ENCODE results near the gene OVOL2. TPM values are rescaled to one million over a fixed set of nuclear protein-coding genes. Genes with fewer than 3 reads are reported as not detected.

Gene OVOL2
- polyA plus RNA-seq, 1 donor from 2014 or later = not detected

DNA sequence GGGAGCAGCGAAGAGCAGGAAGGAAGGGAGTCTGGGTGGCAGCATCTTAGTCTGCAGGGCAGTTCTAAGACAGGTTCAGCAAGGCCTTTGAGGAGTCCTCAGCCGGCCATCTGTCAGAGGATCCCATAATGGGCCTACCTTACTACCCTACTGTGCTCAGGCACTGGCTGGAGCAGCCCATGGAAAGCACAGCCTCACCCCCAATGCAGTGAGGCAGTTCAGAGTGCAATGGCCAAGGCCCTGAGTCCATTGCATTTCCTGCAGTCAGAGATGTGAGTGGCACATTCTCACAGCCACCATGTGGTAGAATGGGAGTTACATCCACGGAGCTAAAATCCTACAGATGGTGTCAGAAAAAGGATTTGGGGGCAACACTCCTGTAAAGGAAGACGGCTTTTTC, 19.4 kb upstream of the OVOL2 start:
- Mint-ChIP-seq H3K9me3 (no peaks in the 10 kb centered on the region), H3K36me3 (no peaks in the 10 kb centered on the region), H3K4me1 (no peaks in the 10 kb centered on the region), H3K27ac (no peak overlapping the region), H3K4me3 (no peak overlapping the region), H3K27me3 (peaks cover 15% of the 10 kb centered on the region)

- Mint-ChIP-seq H3K9me3 (no peaks in the 10 kb centered on the region), H3K36me3 (no peaks in the 10 kb centered on the region), H3K27me3 (peaks cover 19% of the 10 kb centered on the region), H3K27ac (no peak overlapping the region), H3K4me3 (no peak overlapping the region), H3K4me1 (no peaks in the 10 kb centered on the region)
These were observed 14.8 kb upstream of the OVOL2 start for GRCh38 chr20:18072532-18072931.

GRCh38 chr20:18066421-18067333, 9.0 kb upstream of the OVOL2 start:
- Mint-ChIP-seq H3K9me3 (peaks cover 0 to 2% (median 0%) of the 10 kb centered on the region in 3 donors), H3K27me3 (peaks cover 10% of the 10 kb centered on the region), H3K4me1 (no peaks in the 10 kb centered on the region), H3K4me3 (no peak overlapping the region), H3K27ac (no peak overlapping the region), H3K36me3 (no peaks in the 10 kb centered on the region)

GRCh38 chr20:18063676-18064075, 6.0 kb upstream of the OVOL2 start:
- H3K4me3 Mint-ChIP-seq = no peak overlapping the region
- H3K36me3 Mint-ChIP-seq = no peaks in the 10 kb centered on the region
- H3K27me3 Mint-ChIP-seq = peaks cover 17% of the 10 kb centered on the region
- peaks cover 0 to under 1% (median 0%) of the 10 kb centered on the region in 3 donors for H3K4me1 Mint-ChIP-seq
- peaks cover 1 to 3% (median 2%) of the 10 kb centered on the region in 3 donors for H3K9me3 Mint-ChIP-seq
- no peak overlapping the region for H3K27ac Mint-ChIP-seq

- Mint-ChIP-seq H3K27me3 (peaks cover 37% of the 10 kb centered on the region), H3K27ac (no peak overlapping the region), H3K4me3 (peak overlapping the region in 1 of 4 donors; percentile 47), H3K9me3 (peaks cover 1 to 3% (median 2%) of the 10 kb centered on the region in 3 donors), H3K36me3 (no peaks in the 10 kb centered on the region), H3K4me1 (peaks cover 0 to 5% (median 3%) of the 10 kb centered on the region in 3 donors)
These were observed 1.9 kb upstream of the OVOL2 start for GRCh38 chr20:18059603-18060002.

DNA sequence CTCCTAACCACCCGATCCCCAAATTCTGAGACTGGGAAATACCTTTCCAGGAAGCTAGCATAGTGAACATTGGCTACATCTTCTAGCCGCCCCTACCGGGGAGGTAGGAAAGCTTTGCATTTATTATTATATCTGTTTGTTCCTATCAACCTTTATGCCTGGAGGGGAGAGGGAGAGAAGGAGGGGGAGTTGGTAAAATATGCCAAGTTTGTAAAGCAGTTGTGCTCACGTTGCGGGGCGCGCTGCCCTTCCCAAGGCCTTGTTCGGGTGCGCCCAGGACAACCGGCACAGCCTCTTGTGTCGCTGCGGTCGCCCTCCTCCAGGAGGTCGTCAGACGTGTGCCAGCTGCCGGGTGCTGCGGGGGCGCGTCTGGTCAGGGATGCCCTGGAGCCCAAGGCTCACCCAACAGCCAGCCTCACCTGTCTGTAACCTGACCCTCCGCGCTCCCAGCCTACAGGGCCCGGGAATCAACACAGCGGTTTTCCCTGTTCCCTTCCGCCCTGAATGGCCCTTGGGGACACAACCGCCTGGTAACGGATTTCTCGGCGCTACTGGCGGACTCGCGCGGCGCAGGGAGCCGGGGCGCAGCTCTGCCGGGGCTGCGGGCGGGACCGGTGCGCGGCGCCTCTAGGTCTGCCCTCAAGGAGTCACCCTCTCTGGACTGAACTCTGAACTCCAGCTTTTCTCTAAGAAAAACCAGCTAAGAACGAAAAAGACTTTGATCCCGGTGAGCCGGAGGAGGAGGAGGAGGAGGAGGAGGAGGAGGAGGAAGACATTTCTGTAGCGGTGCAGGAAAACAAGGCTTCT, 1.1 kb upstream of the OVOL2 start:
- H3K36me3 Mint-ChIP-seq = no peaks in the 10 kb centered on the region
- peaks cover 1 to 3% (median 2%) of the 10 kb centered on the region in 3 donors for H3K9me3 Mint-ChIP-seq
- no peak overlapping the region for H3K27ac Mint-ChIP-seq
- peaks cover 0 to 5% (median 3%) of the 10 kb centered on the region in 3 donors for H3K4me1 Mint-ChIP-seq
- H3K4me3 Mint-ChIP-seq = peak overlapping the region in 2 of 4 donors; percentile 25 to 39
- H3K27me3 Mint-ChIP-seq = peaks cover 43% of the 10 kb centered on the region

DNA sequence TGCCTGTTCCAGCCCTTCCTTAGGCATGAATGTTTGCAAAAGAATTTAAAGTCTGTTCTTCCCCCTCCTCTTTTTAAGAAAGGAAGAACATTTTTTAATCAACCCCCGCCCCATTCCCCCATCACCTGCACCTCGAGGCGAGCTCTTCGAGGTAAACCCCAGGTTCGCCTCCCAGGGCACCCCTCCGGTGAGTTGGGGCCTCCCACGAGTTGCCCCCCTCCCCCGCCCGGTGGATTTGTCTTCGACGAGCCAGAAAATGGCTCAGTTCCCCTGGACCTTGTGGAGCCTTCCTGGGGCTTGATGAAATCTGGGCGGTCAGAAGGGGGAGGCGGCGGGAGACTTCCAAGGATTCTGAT, 256 bp upstream of the OVOL2 start:
- Mint-ChIP-seq H3K27me3 (peaks cover 49% of the 10 kb centered on the region), H3K36me3 (no peaks in the 10 kb centered on the region)

GRCh38 chr20:18056174-18057100, 1.3 kb downstream of the OVOL2 start:
- Mint-ChIP-seq H3K27me3 (peaks cover 52% of the 10 kb centered on the region), H3K9me3 (peaks cover 0 to 3% (median 1%) of the 10 kb centered on the region in 3 donors), H3K4me3 (peak overlapping the region in 3 of 4 donors; percentile 66 to 84 (median 75)), H3K4me1 (peaks cover 0 to 5% (median 3%) of the 10 kb centered on the region in 3 donors), H3K36me3 (no peaks in the 10 kb centered on the region), H3K27ac (no peak overlapping the region)

More for the DNA sequence above, 256 bp upstream of the OVOL2 start:
- peak overlapping the region in 3 of 4 donors; percentile 24 to 67 (median 25) for H3K4me3 Mint-ChIP-seq
- peaks cover 1 to 3% (median 1%) of the 10 kb centered on the region in 3 donors for H3K9me3 Mint-ChIP-seq
- H3K4me1 Mint-ChIP-seq = peaks cover 0 to 5% (median 3%) of the 10 kb centered on the region in 3 donors
- no peak overlapping the region for H3K27ac Mint-ChIP-seq

- H3K36me3 Mint-ChIP-seq = no peaks in the 10 kb centered on the region
- peaks cover 52% of the 10 kb centered on the region for H3K27me3 Mint-ChIP-seq
- peaks cover 0 to 3% (median under 1%) of the 10 kb centered on the region in 3 donors for H3K9me3 Mint-ChIP-seq
- peaks cover 0 to 5% (median 3%) of the 10 kb centered on the region in 3 donors for H3K4me1 Mint-ChIP-seq
- peak overlapping the region in 2 of 4 donors; percentile 75 to 84 for H3K4me3 Mint-ChIP-seq
- H3K27ac Mint-ChIP-seq = peak overlapping the region in 1 of 3 donors; percentile 43
These were observed 2.5 kb downstream of the OVOL2 start for GRCh38 chr20:18055261-18055660.

DNA sequence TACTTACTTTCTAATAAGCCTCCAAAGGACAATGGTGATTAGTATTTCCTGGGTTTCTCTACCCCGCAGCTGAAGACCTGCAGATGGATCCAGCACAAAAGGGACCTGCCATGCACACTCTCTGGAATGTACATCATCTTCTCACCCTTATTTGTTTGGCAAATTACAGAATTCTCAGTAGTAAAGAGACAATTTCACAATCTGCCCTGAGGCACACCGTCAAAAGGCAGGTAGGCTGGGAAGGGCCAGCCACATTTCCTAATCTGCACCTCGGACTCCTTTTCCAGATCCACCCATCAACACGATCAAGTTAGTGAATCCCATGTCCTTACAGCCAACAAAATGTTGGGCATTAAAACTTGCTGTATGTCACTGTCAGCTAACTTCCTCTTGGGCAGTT, 4.9 kb downstream of the OVOL2 start:
- Mint-ChIP-seq H3K4me1 (peaks cover 0 to 7% (median 2%) of the 10 kb centered on the region in 3 donors), H3K27ac (no peak overlapping the region), H3K36me3 (no peaks in the 10 kb centered on the region), H3K4me3 (no peak overlapping the region), H3K27me3 (peaks cover 38% of the 10 kb centered on the region), H3K9me3 (no peaks in the 10 kb centered on the region)

DNA sequence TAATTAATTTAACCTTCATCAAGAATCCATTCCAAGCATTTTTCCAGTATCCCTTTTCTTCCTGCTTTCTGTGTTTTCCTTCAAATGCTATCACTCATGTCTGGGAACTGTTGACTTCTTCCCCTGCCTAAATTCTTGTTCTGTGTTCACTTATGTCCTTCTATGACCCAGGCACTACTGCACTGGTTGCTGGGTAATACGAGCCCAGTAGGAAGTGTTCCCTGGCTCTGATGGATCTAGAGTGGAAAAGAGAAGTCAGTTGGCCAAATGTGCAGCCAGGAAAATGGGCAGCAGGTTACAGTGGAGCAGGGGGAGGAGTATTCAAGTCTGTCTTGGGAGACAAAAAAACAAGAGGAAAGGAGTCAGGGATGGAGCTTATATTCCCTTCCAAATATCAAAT, 7.1 kb downstream of the OVOL2 start:
- no peak overlapping the region for H3K27ac Mint-ChIP-seq
- no peaks in the 10 kb centered on the region for H3K36me3 Mint-ChIP-seq
- no peak overlapping the region for H3K4me3 Mint-ChIP-seq
- H3K4me1 Mint-ChIP-seq = peaks cover 0 to 3% (median 3%) of the 10 kb centered on the region in 3 donors
- peaks cover 31% of the 10 kb centered on the region for H3K27me3 Mint-ChIP-seq
- no peaks in the 10 kb centered on the region for H3K9me3 Mint-ChIP-seq

DNA sequence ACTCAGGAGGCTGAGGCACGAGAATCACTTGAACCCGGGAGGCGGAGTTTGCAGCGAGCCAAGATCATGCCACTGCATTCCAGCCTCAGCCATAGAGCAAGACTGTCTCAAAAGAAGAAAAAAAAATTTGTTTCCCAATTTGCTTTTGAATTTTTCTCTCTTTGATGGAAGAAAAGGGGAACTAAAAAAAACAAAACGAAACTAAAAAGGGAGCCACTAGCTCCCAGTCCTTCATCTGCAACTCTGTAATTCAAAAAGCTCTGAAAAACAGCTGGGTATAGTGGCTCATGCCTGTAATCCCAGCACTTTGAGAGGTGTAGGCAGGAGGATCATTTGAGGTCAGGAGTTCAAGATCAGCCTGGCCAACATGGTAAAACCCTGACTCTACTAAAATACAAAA, 9.5 kb downstream of the OVOL2 start:
- H3K4me3 Mint-ChIP-seq = peak overlapping the region in 2 of 4 donors; percentile 17 to 30
- peaks cover 0 to 3% (median 3%) of the 10 kb centered on the region in 3 donors for H3K4me1 Mint-ChIP-seq
- H3K27me3 Mint-ChIP-seq = peaks cover 20% of the 10 kb centered on the region
- H3K9me3 Mint-ChIP-seq = peaks cover 0 to 4% (median 4%) of the 10 kb centered on the region in 3 donors
- H3K36me3 Mint-ChIP-seq = no peaks in the 10 kb centered on the region
- H3K27ac Mint-ChIP-seq = no peak overlapping the region

GRCh38 chr20:18046535-18046934, 11.2 kb downstream of the OVOL2 start:
- H3K27ac Mint-ChIP-seq = no peak overlapping the region
- H3K4me3 Mint-ChIP-seq = no peak overlapping the region
- peaks cover 0 to 5% (median 3%) of the 10 kb centered on the region in 3 donors for H3K4me1 Mint-ChIP-seq
- H3K36me3 Mint-ChIP-seq = no peaks in the 10 kb centered on the region
- H3K9me3 Mint-ChIP-seq = peaks cover 0 to 10% (median 7%) of the 10 kb centered on the region in 3 donors
- H3K27me3 Mint-ChIP-seq = peaks cover 10% of the 10 kb centered on the region

DNA sequence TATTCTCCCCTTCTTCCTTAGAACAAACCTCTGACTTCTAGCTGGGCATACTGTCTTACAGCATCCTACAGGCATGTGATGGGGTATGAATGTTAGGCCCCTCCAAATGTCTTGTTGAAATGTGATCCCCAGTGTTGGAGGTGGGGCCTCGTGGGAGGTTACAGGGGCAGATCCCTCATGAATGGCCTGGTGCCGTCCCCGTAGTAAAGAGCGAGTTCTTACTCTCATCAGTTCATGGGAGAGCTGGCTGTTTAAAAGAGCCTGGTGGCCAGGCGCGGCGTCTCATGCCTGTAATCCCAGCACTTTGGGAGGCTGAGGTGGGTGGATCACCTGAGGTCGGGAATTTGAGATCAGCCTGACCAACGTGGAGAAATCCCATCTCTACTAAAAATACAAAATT, 15.5 kb downstream of the OVOL2 start:
- peaks cover 0 to 2% (median 0%) of the 10 kb centered on the region in 3 donors for H3K4me1 Mint-ChIP-seq
- no peak overlapping the region for H3K4me3 Mint-ChIP-seq
- peaks cover 31% of the 10 kb centered on the region for H3K27me3 Mint-ChIP-seq
- peaks cover 0 to 15% (median 7%) of the 10 kb centered on the region in 3 donors for H3K9me3 Mint-ChIP-seq
- H3K36me3 Mint-ChIP-seq = no peaks in the 10 kb centered on the region
- no peak overlapping the region for H3K27ac Mint-ChIP-seq

Data from IgD-negative memory B cell (primary cell).